ENCODE measurements around the gene SLC16A9.

DNA sequence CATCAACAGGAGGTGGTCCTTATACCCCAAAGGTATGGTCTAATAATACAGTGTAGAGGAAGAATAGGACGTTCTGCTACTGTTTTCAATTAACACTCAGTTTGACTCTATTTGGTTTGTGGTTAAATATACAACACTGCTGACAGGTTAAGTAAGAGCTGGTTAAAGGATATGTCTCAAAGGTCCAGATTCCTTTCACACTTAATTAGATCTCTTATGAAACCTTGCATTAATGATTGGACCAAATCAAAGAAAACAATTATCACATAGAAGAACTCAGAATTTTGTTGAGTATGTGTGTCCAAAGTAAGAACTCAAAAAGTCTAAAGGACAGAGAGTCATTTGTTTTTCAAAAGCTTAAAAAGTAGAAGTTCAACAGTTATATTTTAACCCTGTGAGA lies 25.6 kb upstream of the SLC16A9 start:
- TF ChIP-seq FOXK2 (IDR thresholded peaks at IDR 0.05) (no peak), ELF4 (IDR thresholded peaks at IDR 0.05) (no peak), NFRKB (IDR thresholded peaks at IDR 0.05) (no peak), TARDBP (IDR thresholded peaks at IDR 0.05) (no peak)

Data from HEK293T (cell line).